Measurements from ENCODE around the gene RBMS1.

RBMS1 gene

GRCh38 chr2:160241251-160242137, 252.1 kb downstream of the RBMS1 start:
- no peak for DNase-seq

- DNase-seq: no peak
These were observed 254.2 kb downstream of the RBMS1 start for GRCh38 chr2:160239436-160239835.

GRCh38 chr2:160238392-160238791, 255.2 kb downstream of the RBMS1 start:
- no peak for DNase-seq

- DNase-seq: no peak
These were observed 260.6 kb downstream of the RBMS1 start for GRCh38 chr2:160232905-160233475.

GRCh38 chr2:160229591-160229990, 264.0 kb downstream of the RBMS1 start:
- no peak for DNase-seq

- no peak for DNase-seq
These were observed 265.3 kb downstream of the RBMS1 start for GRCh38 chr2:160228141-160228917.

GRCh38 chr2:160227293-160227915, 266.2 kb downstream of the RBMS1 start:
- no peak for DNase-seq

GRCh38 chr2:160226367-160226766, 267.2 kb downstream of the RBMS1 start:
- DNase-seq: no peak

- DNase-seq: no peak
These were observed 267.9 kb downstream of the RBMS1 start for GRCh38 chr2:160225722-160226121.

GRCh38 chr2:160224507-160224906, 269.1 kb downstream of the RBMS1 start:
- DNase-seq: no peak

- no peak for DNase-seq
These were observed 269.5 kb downstream of the RBMS1 start for GRCh38 chr2:160224060-160224459.

GRCh38 chr2:160223560-160223959, 270.0 kb downstream of the RBMS1 start:
- DNase-seq: no peak

GRCh38 chr2:160222546-160223283, 270.9 kb downstream of the RBMS1 start:
- no peak for DNase-seq

Measured in activated CD4-positive, alpha-beta T cell treated with anti-CD3 and anti-CD28 coated beads for 1 hour (primary cell).